Endothelial cell of umbilical vein (primary cell): ENCODE results near the gene BCO2. TPM values are rescaled to one million over a fixed set of nuclear protein-coding genes. Genes with fewer than 3 reads are reported as not detected.

Experiments
- BruUV-seq: library from RNA; stranded (reverse); fragments of 400-500 nt; replicated peaks from 2 replicates; lab custom pipeline; 2021; lab: Mats Ljungman, UMichigan
- CTCF ChIA-PET: fragments of 300-600, 350-600 bp; sonication (Branson Sonifier 250); formaldehyde crosslinking; loops from one replicate; lab custom pipeline; 2021; ENCODE audit warnings: antibody characterized with exemption, inconsistent platforms; lab: Charles Lee
- POLR2A ChIA-PET: fragments of 300-600, 350-600 bp; sonication (Branson Sonifier 250); formaldehyde crosslinking; loops from one replicate; lab custom pipeline; 2021; ENCODE audit warnings: antibody characterized with exemption, inconsistent platforms; lab: Charles Lee
- DNase-seq: peaks from one replicate; pipeline ENCODE4 v3.0.0-alpha.2; 2011; ENCODE audit warnings: low read depth, low spot score
- FAIRE-seq: peaks from 2 replicates; lab custom pipeline; 2011; peaks lifted over from hg19 to GRCh38; lab: Jason Lieb, UNC
- H2AFZ ChIP-seq: 2 replicates; pipeline ENCODE4 v1.6.0; 2012; ENCODE audit warnings: low read depth, low read length, control low read depth, inconsistent platforms
- H3K27ac ChIP-seq: 2 replicates; pipeline ENCODE4 v1.5.1; 2011; ENCODE audit warnings: low read depth, mild to moderate bottlenecking, control low read depth, low read length, moderate library complexity; ENCODE audit not compliant: insufficient read depth
- H3K27me3 ChIP-seq, 2 experiments: 2 replicates each; pipeline versions ENCODE4 v1.6.0 to v1.6.1; 2011; ENCODE audit warnings: low read length in 2 of 2, mixed read lengths in 1 of 2; ENCODE audit not compliant: control insufficient read depth in 2 of 2, insufficient read depth in 2 of 2
- H3K36me3 ChIP-seq, 2 experiments: 2 replicates in 1 of 2; 3 replicates in 1 of 2; pipeline ENCODE4 v1.5.1; 2011; ENCODE audit warnings: low read length in 2 of 2, mild to moderate bottlenecking in 1 of 2, moderate library complexity in 1 of 2; ENCODE audit not compliant: control insufficient read depth in 2 of 2, insufficient read depth in 2 of 2; ENCODE audit errors: extremely low read depth in 1 of 2
- H3K4me1 ChIP-seq: 3 replicates; pipeline ENCODE4 v1.5.1; 2011; ENCODE audit warnings: mild to moderate bottlenecking, low read length; ENCODE audit not compliant: control insufficient read depth, insufficient read depth; ENCODE audit errors: extremely low read depth
- H3K4me2 ChIP-seq: 2 replicates; pipeline ENCODE4 v1.6.1; 2011; ENCODE audit warnings: low read length, control low read depth, mixed read lengths; ENCODE audit not compliant: insufficient read depth
- H3K4me3 ChIP-seq, 3 experiments: fragments of 200-600 bp in 1 of 3; sonication (generic), shearing (Covaris generic) in 1 of 3; replicated peaks in 1 of 3; 2 replicates each; pipeline ENCODE4 v1.5.1; 2011 to 2016; ENCODE audit warnings: control low read depth in 3 of 3, low read length in 3 of 3, mild to moderate bottlenecking in 2 of 3, inconsistent platforms in 1 of 3, low read depth in 1 of 3, moderate library complexity in 1 of 3; ENCODE audit not compliant: insufficient read depth in 1 of 3
- H3K79me2 ChIP-seq: 2 replicates; pipeline ENCODE4 v1.6.0; 2012; ENCODE audit warnings: low read length, inconsistent platforms; ENCODE audit not compliant: control insufficient read depth, insufficient read depth
- H3K9ac ChIP-seq: replicated peaks from 2 replicates; pipeline ENCODE3; 2011; ENCODE audit warnings: low read length, control low read depth; ENCODE audit not compliant: insufficient read depth; ENCODE audit errors: extremely low read depth
- H3K9me1 ChIP-seq: replicated peaks from 3 replicates; pipeline ENCODE4 v1.6.0; 2011; ENCODE audit warnings: mild to moderate bottlenecking, low read length; ENCODE audit not compliant: control insufficient read depth, insufficient read depth; ENCODE audit errors: extremely low read depth
- H3K9me3 ChIP-seq: replicated peaks from 2 replicates; pipeline ENCODE4 v1.5.1; 2012; ENCODE audit warnings: low read length, inconsistent platforms; ENCODE audit not compliant: control insufficient read depth, insufficient read depth
- H4K20me1 ChIP-seq: replicated peaks from 2 replicates; pipeline ENCODE3; 2011; ENCODE audit warnings: mild to moderate bottlenecking, low read length; ENCODE audit not compliant: control insufficient read depth, insufficient read depth; ENCODE audit errors: extremely low read depth
- CTCF ChIP-seq, 2 donors: IDR thresholded peaks; 1 replicate in 1 of 2; 2 replicates in 1 of 2; pipeline ENCODE4 v1.5.1; 2011; ENCODE audit warnings: low read length in 2 of 2, mild to moderate bottlenecking in 2 of 2, moderate library complexity in 2 of 2, control low read depth in 1 of 2, inconsistent platforms in 1 of 2, low read depth in 1 of 2; ENCODE audit not compliant: insufficient read depth in 1 of 2; ENCODE audit errors: extremely low read depth in 1 of 2
- EZH2 ChIP-seq: IDR thresholded peaks from 2 replicates; pipeline ENCODE4 v1.6.1; 2012; ENCODE audit warnings: borderline replicate concordance, low read depth, mild to moderate bottlenecking, moderate library complexity, low read length, inconsistent platforms; ENCODE audit not compliant: severe bottlenecking
- FOS ChIP-seq: IDR thresholded peaks from 2 replicates; pipeline ENCODE4 v1.6.1; 2011; ENCODE audit warnings: mild to moderate bottlenecking, low read length, moderate library complexity, borderline replicate concordance; ENCODE audit not compliant: insufficient read depth
- GATA2 ChIP-seq: IDR thresholded peaks from 2 replicates; pipeline ENCODE4 v1.7.0; 2011; ENCODE audit warnings: low read depth, mild to moderate bottlenecking, moderate library complexity, mixed read lengths, low read length; ENCODE audit not compliant: insufficient read length, insufficient read depth
- JUN ChIP-seq: IDR thresholded peaks from 2 replicates; pipeline ENCODE4 v1.6.1; 2011; ENCODE audit warnings: borderline replicate concordance, low read depth; ENCODE audit not compliant: insufficient read length, insufficient read depth
- MYC ChIP-seq: IDR thresholded peaks from one replicate; pipeline ENCODE4 v1.6.1; 2011; ENCODE audit warnings: mild to moderate bottlenecking, low read depth, low read length
- POLR2A ChIP-seq: IDR thresholded peaks from 2 replicates; pipeline ENCODE4 v1.6.1; 2012; ENCODE audit warnings: low read depth, mild to moderate bottlenecking, control low read depth, low read length
- POLR2AphosphoS5 ChIP-seq: IDR thresholded peaks from 2 replicates; pipeline ENCODE4 v1.6.1; 2012; ENCODE audit warnings: low read depth, mild to moderate bottlenecking, control low read depth, low read length, moderate library complexity; ENCODE audit not compliant: insufficient read depth
- dilution Hi-C: fragments of 300-500 bp; cut with MboI; formaldehyde crosslinking; loops from one replicate; pipeline ENCODE4 v1.15.0; 2019; ENCODE audit warnings: low sequenced_read_pairs; ENCODE audit not compliant: extremely low pct_ligation_motif_present
- intact Hi-C: fragments of 100-400 bp; cut with micrococcal nuclease; formaldehyde crosslinking; loops from one replicate; pipeline ENCODE4 v1.10.0; 2022
- polyA plus RNA-seq, 4 experiments: library from polyadenylated mRNA; depleted of rRNA in 3 of 4; stranded (reverse) in 3 of 4; unstranded in 1 of 4; fragments of >200 nt; gene quantifications; 2 replicates each; pipeline versions ENCODE4 v1.2.1 to v1.2.3, GENCODE V29; 2011 to 2012; ENCODE audit warnings: missing spikeins in 1 of 4
- total RNA-seq: library from RNA; stranded (reverse); gene quantifications from 2 replicates; pipeline ENCODE4 v1.2.3, GENCODE V29; 2021
- TF ChIP-seq, protein P1 (sequence below): IDR thresholded peaks from 2 replicates; pipeline ENCODE4 v1.6.1; 2011; ENCODE audit not compliant: insufficient read depth, insufficient read length

Gene BCO2
- total and polyA plus RNA-seq, 2 donors (not counting 3 experiments of a cell fraction or from before 2014, with no cell fraction given), result 0.58 to 1.9 TPM

GRCh38 chr11:112166562-112166961 is 8.8 kb upstream of the BCO2 start:
- FAIRE-seq (no peak), DNase-seq (no peak)
- intact Hi-C loops, result no loop called here
- Histone ChIP-seq H3K36me3 (no peaks in the 10 kb centered on the region), H2AFZ (no peak overlapping the region), H3K79me2 (no peaks in the 10 kb centered on the region), H4K20me1 (no peaks in the 10 kb centered on the region), H3K4me3 (no peak overlapping the region), H3K4me1 (peaks cover 11% of the 10 kb centered on the region), H3K9ac (no peak overlapping the region), H3K27ac (no peak overlapping the region), H3K27me3 (no peaks in the 10 kb centered on the region), H3K9me1 (no peaks in the 10 kb centered on the region), H3K9me3 (no peaks in the 10 kb centered on the region), H3K4me2 (no peak overlapping the region)
- ChIA-PET POLR2A (no interaction called here), CTCF (interaction anchor here (0.7 to 1.3 kb wide), 2 partner anchors 9 to 53 kb away, joined by 3 read pairs; partner anchors contain the start of gene BCO2)
- no TSS peak for BruUV-seq
- dilution Hi-C loops, result no loop called here
- no peak for TF ChIP-seq POLR2A
- no peak for TF ChIP-seq POLR2AphosphoS5
- TF ChIP-seq, protein P1, sequence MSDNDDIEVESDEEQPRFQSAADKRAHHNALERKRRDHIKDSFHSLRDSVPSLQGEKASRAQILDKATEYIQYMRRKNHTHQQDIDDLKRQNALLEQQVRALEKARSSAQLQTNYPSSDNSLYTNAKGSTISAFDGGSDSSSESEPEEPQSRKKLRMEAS, result no peak
- no peak for TF ChIP-seq GATA2
- no peak for TF ChIP-seq FOS
- no peak for TF ChIP-seq CTCF (IDR thresholded peaks at IDR 0.05; ENCODE audit: extremely low read depth in 1 of 2, insufficient read depth in 1 of 2, low read depth in 1 of 2, low read length in 2 of 2)
- TF ChIP-seq MYC, result no peak
- TF ChIP-seq EZH2, result no peak
- TF ChIP-seq JUN, result no peak
